Measurements from ENCODE around the gene USP46. TPM values are rescaled to one million over a fixed set of nuclear protein-coding genes. Genes with fewer than 3 reads are reported as not detected.

Gene USP46
- total RNA-seq, 1 experiment from 2014 or later, result 15.5 TPM

GRCh38 chr4:52592287-52592686 is 66.8 kb downstream of the USP46 start:
- Histone ChIP-seq H3K27me3 (ENCODE audit: control insufficient read depth, insufficient read depth, low read length) (no peaks in the 10 kb centered on the region), H3K9me3 (ENCODE audit: control insufficient read depth, insufficient read depth, low read depth, low read length) (no peaks in the 10 kb centered on the region), H3K36me3 (ENCODE audit: control insufficient read depth, insufficient read depth, low read length) (no peaks in the 10 kb centered on the region), H3K4me1 (ENCODE audit: control insufficient read depth, insufficient read depth, low read length) (no peaks in the 10 kb centered on the region), H3K27ac (ENCODE audit: low read length) (no peak overlapping the region), H3K4me3 (ENCODE audit: low read depth in 2 of 2, low read length in 2 of 2) (no peak overlapping the region)
- POLR2A ChIA-PET, result no interaction called here
- DNase-seq (ENCODE audit: low read depth, low spot score) (no peak), ATAC-seq (no peak)
- intact Hi-C loops (cut with micrococcal nuclease; ENCODE audit: unreplicated experiment) (no loop called here), in situ Hi-C loops (cut with HindIII; ENCODE audit: low pct_unique_long_range_greater_than_20kb, low sequenced_read_pairs) (no loop called here)
- CTCF ChIA-PET, result no interaction called here
- no TSS peak for BruUV-seq (replicated peaks)
- TF ChIP-seq POLR2AphosphoS5 (IDR thresholded peaks at IDR 0.05; ENCODE audit: low read depth, low read length), result no peak
- TF ChIP-seq TCF7L2 (IDR thresholded peaks at IDR 0.05; ENCODE audit: low read depth, low read length), result no peak
- TF ChIP-seq, protein P1, sequence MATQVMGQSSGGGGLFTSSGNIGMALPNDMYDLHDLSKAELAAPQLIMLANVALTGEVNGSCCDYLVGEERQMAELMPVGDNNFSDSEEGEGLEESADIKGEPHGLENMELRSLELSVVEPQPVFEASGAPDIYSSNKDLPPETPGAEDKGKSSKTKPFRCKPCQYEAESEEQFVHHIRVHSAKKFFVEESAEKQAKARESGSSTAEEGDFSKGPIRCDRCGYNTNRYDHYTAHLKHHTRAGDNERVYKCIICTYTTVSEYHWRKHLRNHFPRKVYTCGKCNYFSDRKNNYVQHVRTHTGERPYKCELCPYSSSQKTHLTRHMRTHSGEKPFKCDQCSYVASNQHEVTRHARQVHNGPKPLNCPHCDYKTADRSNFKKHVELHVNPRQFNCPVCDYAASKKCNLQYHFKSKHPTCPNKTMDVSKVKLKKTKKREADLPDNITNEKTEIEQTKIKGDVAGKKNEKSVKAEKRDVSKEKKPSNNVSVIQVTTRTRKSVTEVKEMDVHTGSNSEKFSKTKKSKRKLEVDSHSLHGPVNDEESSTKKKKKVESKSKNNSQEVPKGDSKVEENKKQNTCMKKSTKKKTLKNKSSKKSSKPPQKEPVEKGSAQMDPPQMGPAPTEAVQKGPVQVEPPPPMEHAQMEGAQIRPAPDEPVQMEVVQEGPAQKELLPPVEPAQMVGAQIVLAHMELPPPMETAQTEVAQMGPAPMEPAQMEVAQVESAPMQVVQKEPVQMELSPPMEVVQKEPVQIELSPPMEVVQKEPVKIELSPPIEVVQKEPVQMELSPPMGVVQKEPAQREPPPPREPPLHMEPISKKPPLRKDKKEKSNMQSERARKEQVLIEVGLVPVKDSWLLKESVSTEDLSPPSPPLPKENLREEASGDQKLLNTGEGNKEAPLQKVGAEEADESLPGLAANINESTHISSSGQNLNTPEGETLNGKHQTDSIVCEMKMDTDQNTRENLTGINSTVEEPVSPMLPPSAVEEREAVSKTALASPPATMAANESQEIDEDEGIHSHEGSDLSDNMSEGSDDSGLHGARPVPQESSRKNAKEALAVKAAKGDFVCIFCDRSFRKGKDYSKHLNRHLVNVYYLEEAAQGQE (IDR thresholded peaks at IDR 0.05; ENCODE audit: insufficient read depth in 1 of 2, low read depth in 2 of 2, low read length in 1 of 2), result no peak
- no peak for TF ChIP-seq CTCF (IDR thresholded peaks at IDR 0.05)
- no peak for TF ChIP-seq SIN3A (IDR thresholded peaks at IDR 0.05; ENCODE audit: borderline replicate concordance, insufficient read depth, low read depth, low read length)

GRCh38 chr4:52588771-52589591 is 70.1 kb downstream of the USP46 start:
- no peak for ATAC-seq
- no peaks in the 10 kb centered on the region for H3K36me3 ChIP-seq (ENCODE audit: control insufficient read depth, insufficient read depth, low read length)
- H3K9me3 ChIP-seq (ENCODE audit: control insufficient read depth, insufficient read depth, low read depth, low read length), result no peaks in the 10 kb centered on the region
- in situ Hi-C loops (cut with HindIII; ENCODE audit: low pct_unique_long_range_greater_than_20kb, low sequenced_read_pairs) (no loop called here), intact Hi-C loops (cut with micrococcal nuclease; ENCODE audit: unreplicated experiment) (no loop called here)
- no peak for DNase-seq (ENCODE audit: low read depth, low spot score)
- no peak overlapping the region for H3K27ac ChIP-seq (ENCODE audit: low read length)
- ChIA-PET CTCF (interaction anchor here (0.6 to 0.7 kb wide), 2 partner anchors 75 to 79 kb away, joined by 3 to 5 read pairs; no protein-coding TSS in a partner anchor), POLR2A (no interaction called here)
- H3K4me3 ChIP-seq (ENCODE audit: low read depth in 2 of 2, low read length in 2 of 2), result no peak overlapping the region
- no peaks in the 10 kb centered on the region for H3K4me1 ChIP-seq (ENCODE audit: control insufficient read depth, insufficient read depth, low read length)
- H3K27me3 ChIP-seq (ENCODE audit: control insufficient read depth, insufficient read depth, low read length), result no peaks in the 10 kb centered on the region
- TF ChIP-seq CTCF (IDR thresholded peaks at IDR 0.05) (no peak), SIN3A (IDR thresholded peaks at IDR 0.05; ENCODE audit: borderline replicate concordance, insufficient read depth, low read depth, low read length) (no peak), POLR2AphosphoS5 (IDR thresholded peaks at IDR 0.05; ENCODE audit: low read depth, low read length) (no peak), TCF7L2 (IDR thresholded peaks at IDR 0.05; ENCODE audit: low read depth, low read length) (no peak)
- TF ChIP-seq, protein P1 (IDR thresholded peaks at IDR 0.05; ENCODE audit: insufficient read depth in 1 of 2, low read depth in 2 of 2, low read length in 1 of 2), result no peak
- no TSS peak for BruUV-seq (replicated peaks)
